ENCODE data around the gene SOS1.
"Not testable (repeated sequence)": the region's sequence is repeated elsewhere in the genome, so short reads cannot be mapped to it uniquely, and the experiment has no call there.

SOS1 gene

GRCh38 chr2:39152504-39152903 is 31.7 kb upstream of the SOS1 start:
- Histone ChIP-seq H3K9me3 (ENCODE audit: control insufficient read depth in 2 of 2, low read length in 2 of 2) (no peaks in the 10 kb centered on the region), H3K9ac (ENCODE audit: low read depth in 1 of 2, low read length in 2 of 2) (no peak overlapping the region), H3K36me3 (ENCODE audit: control insufficient read depth in 2 of 2, insufficient read depth in 2 of 2, low read length in 2 of 2) (no peaks in the 10 kb centered on the region), H3K4me3 (ENCODE audit: low read length in 2 of 2) (no peak overlapping the region), H3K4me1 (ENCODE audit: control insufficient read depth in 2 of 2, insufficient read depth in 2 of 2, low read length in 2 of 2) (no peaks in the 10 kb centered on the region), H3K27me3 (ENCODE audit: control insufficient read depth in 2 of 2, insufficient read depth in 2 of 2, low read length in 2 of 2) (no peaks in the 10 kb centered on the region), H3K27ac (ENCODE audit: low read depth in 2 of 2, low read length in 2 of 2) (no peak overlapping the region)

GRCh38 chr2:39150890-39151497 is 30.1 kb upstream of the SOS1 start:
- Histone ChIP-seq H3K4me1 (ENCODE audit: control insufficient read depth in 2 of 2, insufficient read depth in 2 of 2, low read length in 2 of 2) (no peaks in the 10 kb centered on the region), H3K4me3 (ENCODE audit: low read length in 2 of 2) (no peak overlapping the region), H3K36me3 (ENCODE audit: control insufficient read depth in 2 of 2, insufficient read depth in 2 of 2, low read length in 2 of 2) (no peaks in the 10 kb centered on the region), H3K9me3 (ENCODE audit: control insufficient read depth in 2 of 2, low read length in 2 of 2) (no peaks in the 10 kb centered on the region), H3K9ac (ENCODE audit: low read depth in 1 of 2, low read length in 2 of 2) (no peak overlapping the region), H3K27ac (ENCODE audit: low read depth in 2 of 2, low read length in 2 of 2) (no peak overlapping the region), H3K27me3 (ENCODE audit: control insufficient read depth in 2 of 2, insufficient read depth in 2 of 2, low read length in 2 of 2) (no peaks in the 10 kb centered on the region)

GRCh38 chr2:39150102-39150562 is 29.3 kb upstream of the SOS1 start:
- no peaks in the 10 kb centered on the region for H3K36me3 ChIP-seq (ENCODE audit: control insufficient read depth in 2 of 2, insufficient read depth in 2 of 2, low read length in 2 of 2)
- H3K27me3 ChIP-seq (ENCODE audit: control insufficient read depth in 2 of 2, insufficient read depth in 2 of 2, low read length in 2 of 2) = no peaks in the 10 kb centered on the region
- no peak overlapping the region for H3K9ac ChIP-seq (ENCODE audit: low read depth in 1 of 2, low read length in 2 of 2)
- H3K27ac ChIP-seq (ENCODE audit: low read depth in 2 of 2, low read length in 2 of 2) = no peak overlapping the region
- H3K4me3 ChIP-seq (ENCODE audit: low read length in 2 of 2) = no peak overlapping the region
- H3K4me1 ChIP-seq (ENCODE audit: control insufficient read depth in 2 of 2, insufficient read depth in 2 of 2, low read length in 2 of 2) = no peaks in the 10 kb centered on the region
- H3K9me3 ChIP-seq (ENCODE audit: control insufficient read depth in 2 of 2, low read length in 2 of 2) = no peaks in the 10 kb centered on the region

GRCh38 chr2:39146630-39147029 is 25.8 kb upstream of the SOS1 start:
- Histone ChIP-seq H3K4me3 (ENCODE audit: low read length in 2 of 2) (no peak overlapping the region), H3K9ac (ENCODE audit: low read depth in 1 of 2, low read length in 2 of 2) (no peak overlapping the region), H3K4me1 (ENCODE audit: control insufficient read depth in 2 of 2, insufficient read depth in 2 of 2, low read length in 2 of 2) (no peaks in the 10 kb centered on the region), H3K9me3 (ENCODE audit: control insufficient read depth in 2 of 2, low read length in 2 of 2) (no peaks in the 10 kb centered on the region), H3K27ac (ENCODE audit: low read depth in 2 of 2, low read length in 2 of 2) (no peak overlapping the region), H3K36me3 (ENCODE audit: control insufficient read depth in 2 of 2, insufficient read depth in 2 of 2, low read length in 2 of 2) (no peaks in the 10 kb centered on the region), H3K27me3 (ENCODE audit: control insufficient read depth in 2 of 2, insufficient read depth in 2 of 2, low read length in 2 of 2) (no peaks in the 10 kb centered on the region)

DNA sequence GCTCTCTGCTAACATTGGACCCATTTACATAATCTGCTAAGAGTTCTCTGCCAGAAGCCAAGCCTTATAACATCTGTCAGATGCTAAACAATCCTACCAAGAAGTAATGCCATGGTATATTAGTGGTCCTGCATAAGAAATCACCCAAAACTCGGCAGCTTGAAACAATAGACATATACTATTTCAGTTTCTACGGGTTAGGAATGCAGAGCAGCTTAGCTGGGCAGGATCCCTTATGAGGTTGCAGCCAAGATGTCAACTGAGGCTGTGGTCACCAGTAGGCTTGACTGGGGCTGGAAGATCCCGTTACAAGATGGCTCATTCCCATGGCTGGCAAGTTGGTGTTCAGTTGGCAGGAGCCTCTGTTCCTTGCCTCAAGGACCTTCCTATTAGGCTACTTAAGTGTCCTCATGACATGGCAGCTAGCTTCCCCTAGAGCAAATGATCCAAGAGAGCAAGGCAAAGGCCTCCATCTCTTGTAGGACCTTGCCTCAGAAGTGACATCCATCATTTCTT is 25.1 kb upstream of the SOS1 start:
- Histone ChIP-seq H3K36me3 (ENCODE audit: control insufficient read depth in 2 of 2, insufficient read depth in 2 of 2, low read length in 2 of 2) (no peaks in the 10 kb centered on the region), H3K9me3 (ENCODE audit: control insufficient read depth in 2 of 2, low read length in 2 of 2) (no peaks in the 10 kb centered on the region), H3K4me1 (ENCODE audit: control insufficient read depth in 2 of 2, insufficient read depth in 2 of 2, low read length in 2 of 2) (no peaks in the 10 kb centered on the region), H3K27me3 (ENCODE audit: control insufficient read depth in 2 of 2, insufficient read depth in 2 of 2, low read length in 2 of 2) (no peaks in the 10 kb centered on the region), H3K9ac (ENCODE audit: low read depth in 1 of 2, low read length in 2 of 2) (no peak overlapping the region), H3K27ac (ENCODE audit: low read depth in 2 of 2, low read length in 2 of 2) (no peak overlapping the region), H3K4me3 (ENCODE audit: low read length in 2 of 2) (no peak overlapping the region)

DNA sequence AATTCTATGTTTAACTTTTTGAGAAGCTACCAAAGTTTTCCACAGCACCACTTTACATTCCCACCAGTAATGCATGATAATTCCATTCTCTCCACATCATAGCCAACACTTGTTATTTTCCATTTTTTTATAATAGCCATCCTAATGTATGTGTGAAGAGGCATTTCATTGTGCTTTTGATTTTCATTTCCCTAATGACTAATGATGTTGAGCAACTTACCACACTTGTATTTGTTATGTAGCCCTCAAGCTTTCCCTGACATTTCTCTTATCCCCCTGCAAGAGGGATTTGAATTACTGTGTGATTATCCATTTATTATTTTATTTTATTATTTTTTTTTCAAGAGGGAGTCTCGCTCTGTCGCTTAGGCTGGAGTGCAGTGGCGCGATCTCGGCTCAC is 23.6 kb upstream of the SOS1 start:
- H3K27ac ChIP-seq (ENCODE audit: low read depth in 2 of 2, low read length in 2 of 2) = no peak overlapping the region

GRCh38 chr2:39142904-39143605 is 22.2 kb upstream of the SOS1 start:
- Histone ChIP-seq H3K4me3 (ENCODE audit: low read length in 2 of 2) (no peak overlapping the region), H3K27ac (ENCODE audit: low read depth in 2 of 2, low read length in 2 of 2) (no peak overlapping the region), H3K36me3 (ENCODE audit: control insufficient read depth in 2 of 2, insufficient read depth in 2 of 2, low read length in 2 of 2) (no peaks in the 10 kb centered on the region), H3K27me3 (ENCODE audit: control insufficient read depth in 2 of 2, insufficient read depth in 2 of 2, low read length in 2 of 2) (no peaks in the 10 kb centered on the region), H3K9ac (ENCODE audit: low read depth in 1 of 2, low read length in 2 of 2) (no peak overlapping the region), H3K9me3 (ENCODE audit: control insufficient read depth in 2 of 2, low read length in 2 of 2) (no peaks in the 10 kb centered on the region), H3K4me1 (ENCODE audit: control insufficient read depth in 2 of 2, insufficient read depth in 2 of 2, low read length in 2 of 2) (no peaks in the 10 kb centered on the region)

More for the DNA sequence above, 23.6 kb upstream of the SOS1 start:
- H3K4me1 ChIP-seq (ENCODE audit: control insufficient read depth in 2 of 2, insufficient read depth in 2 of 2, low read length in 2 of 2) = no peaks in the 10 kb centered on the region
- H3K9ac ChIP-seq (ENCODE audit: low read depth in 1 of 2, low read length in 2 of 2) = no peak overlapping the region
- H3K9me3 ChIP-seq (ENCODE audit: control insufficient read depth in 2 of 2, low read length in 2 of 2) = no peaks in the 10 kb centered on the region
- no peaks in the 10 kb centered on the region for H3K27me3 ChIP-seq (ENCODE audit: control insufficient read depth in 2 of 2, insufficient read depth in 2 of 2, low read length in 2 of 2)
- H3K4me3 ChIP-seq (ENCODE audit: low read length in 2 of 2) = no peak overlapping the region
- no peaks in the 10 kb centered on the region for H3K36me3 ChIP-seq (ENCODE audit: control insufficient read depth in 2 of 2, insufficient read depth in 2 of 2, low read length in 2 of 2)

DNA sequence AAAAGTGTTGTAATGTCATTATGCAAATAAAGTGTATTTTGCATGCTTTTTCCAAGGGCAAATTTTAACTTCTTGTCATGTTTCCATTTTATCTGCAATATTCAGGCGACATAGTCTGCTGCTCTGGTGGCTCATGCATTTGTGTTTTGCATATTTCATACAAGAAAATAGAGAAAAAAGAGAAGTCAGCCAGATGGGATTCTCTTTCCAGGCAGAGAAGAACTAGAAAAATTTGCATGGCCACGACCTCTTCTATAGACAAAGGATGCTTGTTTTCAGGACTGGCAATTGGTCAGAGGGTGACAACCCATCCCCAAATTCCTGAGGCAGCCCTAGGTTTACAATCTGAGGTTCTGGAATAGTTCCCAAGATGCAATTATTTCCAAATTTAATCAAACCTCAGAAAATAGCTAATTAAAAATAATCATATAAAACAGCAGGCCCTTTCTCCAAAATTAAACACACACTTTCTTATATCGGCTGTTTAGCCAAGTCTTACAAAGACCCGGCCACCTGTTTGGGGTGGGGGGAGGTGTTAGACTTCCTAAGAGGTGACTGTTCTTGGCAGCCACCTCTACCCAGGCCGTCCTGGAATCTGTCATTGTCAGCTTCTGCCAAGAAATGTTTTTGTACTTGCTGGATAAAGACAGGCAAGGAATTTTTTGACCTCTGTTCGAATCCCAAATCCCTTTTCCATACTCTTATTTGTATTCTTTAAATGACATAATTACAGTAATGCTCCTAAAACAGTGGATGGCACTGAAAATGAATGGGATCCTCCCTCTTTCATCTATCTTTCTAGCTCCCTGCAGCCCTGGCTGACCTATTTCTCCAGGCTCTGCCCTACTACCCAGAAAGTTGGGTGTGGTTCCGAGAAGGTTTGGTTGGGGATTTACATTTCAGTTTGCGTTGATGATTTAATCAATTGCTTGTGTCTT is 20.8 kb upstream of the SOS1 start:
- H3K4me3 ChIP-seq (ENCODE audit: low read length in 2 of 2) = no peak overlapping the region
- no peaks in the 10 kb centered on the region for H3K4me1 ChIP-seq (ENCODE audit: control insufficient read depth in 2 of 2, insufficient read depth in 2 of 2, low read length in 2 of 2)
- H3K27ac ChIP-seq (ENCODE audit: low read depth in 2 of 2, low read length in 2 of 2) = no peak overlapping the region

DNA sequence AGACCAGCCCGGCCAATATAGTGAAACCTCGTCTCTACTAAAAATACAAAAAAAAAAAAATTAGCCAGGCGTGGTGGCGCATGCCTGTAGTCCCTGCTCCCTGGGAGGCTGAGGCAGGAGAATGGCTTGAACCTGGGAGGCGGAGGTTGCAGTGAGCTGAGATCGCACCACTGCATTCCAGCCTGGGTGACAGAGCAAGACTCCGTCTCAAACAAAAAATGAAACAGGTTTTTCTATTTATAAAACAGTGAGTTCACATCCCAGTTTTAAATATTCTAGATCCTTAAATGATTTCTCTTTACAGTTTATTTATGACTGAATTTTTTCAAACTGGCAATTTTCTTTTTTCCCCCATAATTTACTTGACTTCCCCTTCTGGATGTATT is 20.1 kb upstream of the SOS1 start:
- H3K27me3 ChIP-seq (ENCODE audit: control insufficient read depth in 2 of 2, insufficient read depth in 2 of 2, low read length in 2 of 2); H3K27ac ChIP-seq (ENCODE audit: low read depth in 2 of 2, low read length in 2 of 2); H3K9me3 ChIP-seq (ENCODE audit: control insufficient read depth in 2 of 2, low read length in 2 of 2); H3K36me3 ChIP-seq (ENCODE audit: control insufficient read depth in 2 of 2, insufficient read depth in 2 of 2, low read length in 2 of 2); H3K9ac ChIP-seq (ENCODE audit: low read depth in 1 of 2, low read length in 2 of 2); H3K4me1 ChIP-seq (ENCODE audit: control insufficient read depth in 2 of 2, insufficient read depth in 2 of 2, low read length in 2 of 2); H3K4me3 ChIP-seq (ENCODE audit: low read length in 2 of 2): not testable (repeated sequence)

More for the DNA sequence above, 20.8 kb upstream of the SOS1 start:
- no peak overlapping the region for H3K9ac ChIP-seq (ENCODE audit: low read depth in 1 of 2, low read length in 2 of 2)
- no peaks in the 10 kb centered on the region for H3K9me3 ChIP-seq (ENCODE audit: control insufficient read depth in 2 of 2, low read length in 2 of 2)
- H3K36me3 ChIP-seq (ENCODE audit: control insufficient read depth in 2 of 2, insufficient read depth in 2 of 2, low read length in 2 of 2) = no peaks in the 10 kb centered on the region
- H3K27me3 ChIP-seq (ENCODE audit: control insufficient read depth in 2 of 2, insufficient read depth in 2 of 2, low read length in 2 of 2) = no peaks in the 10 kb centered on the region

All from mucosa of rectum (tissue), 2 donors.